ENCODE results near the gene BCL11A.

Gene BCL11A

DNA sequence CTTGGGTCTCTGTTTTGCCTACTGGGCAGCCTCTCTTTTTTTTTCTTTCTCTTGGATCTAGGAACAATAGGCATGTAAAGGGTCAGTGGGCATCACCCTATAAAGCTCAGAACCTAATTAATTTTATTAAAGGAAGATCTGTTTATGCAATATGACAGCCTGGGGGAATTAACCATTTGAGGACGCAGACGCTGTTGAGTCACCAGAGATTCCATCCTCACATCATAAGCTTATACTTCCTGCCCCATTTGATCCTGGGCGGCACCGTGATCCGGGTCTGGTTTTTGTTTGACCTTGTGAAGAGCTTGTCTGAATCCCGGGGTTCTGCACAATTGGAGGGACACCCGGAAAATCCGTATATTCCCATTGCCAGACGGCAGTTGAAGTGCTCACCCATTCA is 16.8 kb upstream of the BCL11A start:
- DNase-seq (ENCODE audit: insufficient read length, low spot score), result no peak
- FAIRE-seq, result no peak
- no peak for TF ChIP-seq POLR2A (IDR thresholded peaks at IDR 0.05; ENCODE audit: low read depth, low read length)

DNA sequence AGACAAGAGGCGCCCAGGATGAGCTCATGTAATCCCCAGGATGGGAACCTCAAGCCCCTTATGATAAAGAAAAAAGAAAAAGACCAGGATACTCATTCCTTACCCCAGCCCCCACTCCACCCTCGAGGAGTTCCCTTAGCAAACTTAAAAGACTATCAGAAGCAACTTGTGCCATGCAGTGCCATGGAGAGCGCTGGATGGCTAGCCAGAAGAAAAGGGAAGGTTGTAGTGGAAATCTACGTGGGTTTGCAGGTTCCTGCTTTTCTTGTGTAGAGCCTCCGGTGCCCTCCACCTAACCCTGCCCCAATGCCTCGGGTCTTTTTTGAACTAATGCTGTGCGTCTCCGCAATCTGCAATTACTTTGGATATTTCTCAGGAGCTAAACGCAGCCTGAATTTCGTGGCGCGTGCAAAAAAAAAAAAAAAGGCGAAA is 16.2 kb upstream of the BCL11A start:
- FAIRE-seq (no peak), DNase-seq (ENCODE audit: insufficient read length, low spot score) (no peak)
- no peak for TF ChIP-seq POLR2A (IDR thresholded peaks at IDR 0.05; ENCODE audit: low read depth, low read length)

DNA sequence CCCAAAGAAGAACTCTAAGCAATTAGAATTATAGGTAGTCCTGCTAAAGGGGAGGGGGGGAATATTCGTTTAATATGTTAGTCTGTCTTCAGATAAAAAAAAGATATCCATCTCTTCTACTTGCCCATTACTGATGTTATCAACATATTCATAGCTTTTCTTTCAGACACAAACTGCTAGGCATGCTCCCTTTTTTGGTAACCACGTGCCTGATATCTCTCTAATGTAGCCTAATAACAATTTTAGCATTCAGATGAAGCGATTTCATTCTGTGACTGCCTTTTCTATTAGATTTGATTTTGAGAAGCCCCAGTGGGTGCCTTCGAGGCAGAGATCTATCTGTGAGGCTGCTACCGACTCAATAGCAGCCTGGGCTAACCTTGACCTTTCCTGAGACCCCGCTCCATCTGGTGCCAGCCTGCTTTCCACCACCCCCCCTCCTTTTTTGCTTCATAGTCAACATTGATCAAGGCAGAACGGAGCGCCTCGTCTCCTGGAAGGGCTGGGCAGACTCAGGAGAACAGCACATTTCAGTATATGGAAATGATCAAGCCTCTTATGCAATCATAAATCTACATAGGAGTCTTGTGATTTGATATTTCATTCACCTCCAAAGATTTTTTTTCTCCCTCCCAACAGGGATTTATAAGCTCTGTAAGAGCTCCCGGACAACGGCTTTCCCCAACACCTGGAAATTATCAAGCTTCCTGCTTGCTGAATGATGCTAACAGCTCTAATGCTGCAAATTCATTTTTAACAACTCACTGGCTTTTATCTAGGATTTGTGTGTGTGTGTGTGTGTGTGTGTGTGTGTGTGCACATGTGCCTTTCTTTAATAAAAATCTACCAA is 14.7 kb upstream of the BCL11A start:
- FAIRE-seq (no peak), DNase-seq (ENCODE audit: insufficient read length, low spot score) (no peak)
- TF ChIP-seq POLR2A (IDR thresholded peaks at IDR 0.05; ENCODE audit: low read depth, low read length), result no peak

- no peak for FAIRE-seq
- no peak for DNase-seq (ENCODE audit: insufficient read length, low spot score)
- TF ChIP-seq POLR2A (IDR thresholded peaks at IDR 0.05; ENCODE audit: low read depth, low read length), result no peak
Measured at GRCh38 chr2:60567096-60567495, 13.6 kb upstream of the BCL11A start.

GRCh38 chr2:60565472-60565871 is 12.0 kb upstream of the BCL11A start:
- no peak for TF ChIP-seq POLR2A (IDR thresholded peaks at IDR 0.05; ENCODE audit: low read depth, low read length)
- FAIRE-seq (no peak), DNase-seq (ENCODE audit: insufficient read length, low spot score) (no peak)

- DNase-seq (ENCODE audit: insufficient read length, low spot score) (no peak), FAIRE-seq (no peak)
- no peak for TF ChIP-seq POLR2A (IDR thresholded peaks at IDR 0.05; ENCODE audit: low read depth, low read length)
Measured at GRCh38 chr2:60560734-60561644, 7.5 kb upstream of the BCL11A start.

GRCh38 chr2:60559880-60560279 is 6.4 kb upstream of the BCL11A start:
- DNase-seq (ENCODE audit: insufficient read length, low spot score) (no peak), FAIRE-seq (no peak)
- no peak for TF ChIP-seq POLR2A (IDR thresholded peaks at IDR 0.05; ENCODE audit: low read depth, low read length)

DNA sequence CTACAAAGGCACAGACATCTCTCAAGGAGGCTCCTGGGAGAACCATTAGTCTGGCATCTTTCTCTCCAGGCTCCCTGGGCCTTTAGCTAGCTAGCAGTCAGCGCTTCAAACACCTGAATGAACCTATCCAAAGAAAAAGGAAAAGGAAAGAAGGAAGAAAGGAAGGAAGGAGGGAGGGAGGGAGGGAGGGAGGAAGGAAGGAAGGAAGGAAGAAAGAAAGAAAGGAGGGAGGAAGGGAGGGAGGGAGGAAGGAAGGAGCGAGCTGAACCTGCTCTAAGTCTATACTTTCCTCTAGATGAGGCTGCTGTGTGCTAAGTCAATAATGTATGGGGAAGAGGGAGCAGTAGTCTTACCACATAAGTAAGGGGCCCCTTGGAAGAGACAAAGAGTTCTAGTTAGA is 5.1 kb upstream of the BCL11A start:
- FAIRE-seq (no peak), DNase-seq (ENCODE audit: insufficient read length, low spot score) (no peak)
- no peak for TF ChIP-seq POLR2A (IDR thresholded peaks at IDR 0.05; ENCODE audit: low read depth, low read length)

DNA sequence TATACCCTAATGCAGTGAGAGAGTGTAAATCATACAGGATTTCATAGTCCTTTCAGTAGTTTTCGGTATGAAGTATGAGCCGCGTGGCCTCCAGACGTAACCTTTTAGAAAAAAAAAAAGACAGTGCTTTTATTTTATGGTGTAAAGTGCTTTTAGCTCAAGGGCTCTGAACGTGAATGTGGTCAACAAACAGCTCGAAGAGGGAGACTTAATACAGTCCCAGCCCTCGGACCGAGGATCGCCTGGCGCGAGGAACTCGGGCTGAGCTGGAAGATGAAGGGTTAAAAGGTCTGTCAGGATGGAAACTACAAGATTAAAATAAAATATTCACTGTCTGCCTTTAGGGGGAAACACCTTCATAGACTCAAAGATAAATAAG is 4.0 kb upstream of the BCL11A start:
- no peak for FAIRE-seq
- DNase-seq (ENCODE audit: insufficient read length, low spot score), result no peak
- TF ChIP-seq POLR2A (IDR thresholded peaks at IDR 0.05; ENCODE audit: low read depth, low read length), result no peak

GRCh38 chr2:60556576-60557485 is 3.4 kb upstream of the BCL11A start:
- FAIRE-seq (no peak), DNase-seq (ENCODE audit: insufficient read length, low spot score) (no peak)

GRCh38 chr2:60556175-60556574 is 2.7 kb upstream of the BCL11A start:
- no peak for FAIRE-seq
- no peak for TF ChIP-seq POLR2A (IDR thresholded peaks at IDR 0.05; ENCODE audit: low read depth, low read length)
- no peak for DNase-seq (ENCODE audit: insufficient read length, low spot score)

More at GRCh38 chr2:60556576-60557485, 3.4 kb upstream of the BCL11A start:
- TF ChIP-seq POLR2A (IDR thresholded peaks at IDR 0.05; ENCODE audit: low read depth, low read length), result no peak

DNA sequence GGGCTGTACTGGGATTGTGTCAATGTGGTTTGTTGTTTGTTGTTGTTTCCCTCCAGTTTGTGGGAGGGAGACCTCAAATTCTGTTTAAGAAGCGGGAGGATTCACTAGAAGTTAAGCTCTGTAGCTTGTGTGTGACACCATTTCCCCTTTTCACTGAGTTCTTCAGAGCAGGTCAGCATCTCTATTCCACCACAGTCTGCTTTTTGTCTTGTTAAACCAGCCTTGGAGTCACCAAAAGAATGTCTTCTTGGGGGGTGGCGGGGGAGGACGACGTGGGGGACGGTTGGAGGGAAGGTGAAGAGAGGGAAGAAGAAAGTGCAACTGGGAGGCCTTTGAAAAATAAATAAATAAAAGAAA is 2.3 kb upstream of the BCL11A start:
- DNase-seq (ENCODE audit: insufficient read length, low spot score) (no peak), FAIRE-seq (no peak)
- TF ChIP-seq POLR2A (IDR thresholded peaks at IDR 0.05; ENCODE audit: low read depth, low read length), result no peak

DNA sequence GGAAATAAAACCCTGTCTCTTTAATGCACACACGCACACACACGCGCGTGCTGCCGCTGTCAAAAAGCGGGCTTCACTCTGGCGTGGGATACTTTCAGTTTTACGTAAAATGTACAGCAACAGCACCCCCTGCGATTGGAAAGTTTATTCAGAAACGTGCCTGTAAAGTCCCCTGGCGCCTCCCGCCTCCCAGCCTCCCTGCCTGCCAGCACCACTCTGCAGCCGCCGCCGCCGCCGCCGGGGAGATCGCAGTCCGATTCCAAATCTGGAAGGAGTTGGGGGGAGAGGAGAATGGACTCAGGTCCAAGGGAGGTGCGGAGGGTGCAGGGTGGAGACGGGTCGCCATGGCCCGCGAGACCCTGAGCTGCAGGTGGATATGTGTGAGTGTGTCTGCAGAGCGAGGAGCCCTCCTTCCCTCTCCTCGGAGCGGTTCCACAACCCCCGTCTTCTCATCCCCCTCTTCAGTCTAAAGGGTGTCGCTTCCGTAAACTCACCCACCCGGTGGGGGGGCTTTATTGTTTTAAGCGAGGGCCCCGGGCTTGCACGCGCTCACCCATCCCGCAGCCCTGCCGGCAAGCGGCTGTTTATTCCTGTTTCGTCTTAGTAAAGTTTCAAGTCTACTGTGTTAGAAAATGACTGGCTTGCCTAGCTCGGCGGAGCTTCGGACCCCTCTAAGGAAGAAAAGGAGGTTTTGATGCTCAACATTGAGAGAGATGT is 1.8 kb upstream of the BCL11A start:
- DNase-seq (ENCODE audit: insufficient read length, low spot score) (peak; percentile 30), FAIRE-seq (no peak)
- no peak for TF ChIP-seq POLR2A (IDR thresholded peaks at IDR 0.05; ENCODE audit: low read depth, low read length)

All from H54 (cell line).